Osteocyte (in vitro differentiated cells): ENCODE results near the gene PTPN11. TPM values are rescaled to one million over a fixed set of nuclear protein-coding genes. Genes with fewer than 3 reads are reported as not detected.
A peak's percentile ranks its signal among the peaks of the same experiment; 100 is the strongest.
"Not testable (repeated sequence)": the region's sequence is repeated elsewhere in the genome, so short reads cannot be mapped to it uniquely, and the experiment has no call there.

Experiments
- DNase-seq: peaks from one replicate; pipeline ENCODE4 v3.0.0; 2021; ENCODE audit warnings: mixed read lengths; ENCODE audit not compliant: unreplicated experiment; ENCODE audit errors: extremely low spot score
- H3K27ac Mint-ChIP-seq: one replicate; pipeline ENCODE4 v1.8.0; 2021; ENCODE audit warnings: mild to moderate bottlenecking, mixed read lengths; ENCODE audit not compliant: unreplicated experiment
- H3K27me3 Mint-ChIP-seq: one replicate; pipeline ENCODE4 v1.8.0; 2021; ENCODE audit warnings: mixed read lengths; ENCODE audit not compliant: unreplicated experiment
- H3K36me3 Mint-ChIP-seq: one replicate; pipeline ENCODE4 v1.8.0; 2021; ENCODE audit warnings: mixed read lengths; ENCODE audit not compliant: unreplicated experiment
- H3K4me1 Mint-ChIP-seq: one replicate; pipeline ENCODE4 v1.8.0; 2021; ENCODE audit warnings: mixed read lengths; ENCODE audit not compliant: unreplicated experiment
- H3K4me3 Mint-ChIP-seq: one replicate; pipeline ENCODE4 v1.8.0; 2021; ENCODE audit warnings: mild to moderate bottlenecking, moderate library complexity, mixed read lengths; ENCODE audit not compliant: unreplicated experiment
- H3K9me3 Mint-ChIP-seq: one replicate; pipeline ENCODE4 v1.8.0; 2021; ENCODE audit warnings: mixed read lengths; ENCODE audit not compliant: unreplicated experiment
- CTCF ChIP-seq: fragments of 200-600 bp; sonication (generic); IDR thresholded peaks from 2 replicates; pipeline ENCODE4 v1.5.0; 2021; ENCODE audit warnings: antibody characterized with exemption, mild to moderate bottlenecking, moderate library complexity
- total RNA-seq: library from RNA; stranded (reverse); gene quantifications from 2 replicates; pipeline ENCODE4 v1.2.1, GENCODE V29; 2021

Gene PTPN11
- total RNA-seq, 1 donor from 2014 or later = 102 TPM

DNA sequence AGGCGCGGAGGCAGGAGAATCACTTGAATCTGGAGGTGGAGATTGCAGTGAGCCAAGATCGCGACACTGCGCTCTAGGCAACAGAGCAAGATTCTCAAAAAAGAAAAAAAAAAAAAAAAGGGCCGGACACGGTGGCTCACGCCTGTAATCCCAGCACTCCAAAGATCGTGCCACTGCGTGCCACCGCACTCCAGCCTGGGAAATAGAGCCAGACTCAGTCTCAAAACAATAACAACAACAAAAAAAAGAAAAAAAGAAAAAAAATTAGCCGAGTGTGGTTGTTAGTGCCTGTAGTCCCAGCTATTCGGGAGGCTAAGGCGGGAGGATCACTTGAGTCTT is 8.9 kb upstream of the PTPN11 start:
- H3K27ac Mint-ChIP-seq = peak overlapping the region; percentile 99
- H3K27me3 Mint-ChIP-seq = peaks cover 4% of the 10 kb centered on the region
- no peak for DNase-seq
- no peaks in the 10 kb centered on the region for H3K9me3 Mint-ChIP-seq
- no peak for TF ChIP-seq CTCF
- H3K36me3 Mint-ChIP-seq = peaks cover 32% of the 10 kb centered on the region
- H3K4me3 Mint-ChIP-seq = peak overlapping the region; percentile 99
- peaks cover 23% of the 10 kb centered on the region for H3K4me1 Mint-ChIP-seq

- peaks cover 7% of the 10 kb centered on the region for H3K27me3 Mint-ChIP-seq
- H3K27ac Mint-ChIP-seq = no peak overlapping the region
- no peak for DNase-seq
- H3K4me1 Mint-ChIP-seq = peaks cover 9% of the 10 kb centered on the region
- no peaks in the 10 kb centered on the region for H3K36me3 Mint-ChIP-seq
- H3K9me3 Mint-ChIP-seq = no peaks in the 10 kb centered on the region
- H3K4me3 Mint-ChIP-seq = no peak overlapping the region
- TF ChIP-seq CTCF = no peak
These were observed 4.7 kb upstream of the PTPN11 start for GRCh38 chr12:112413855-112414625.

DNA sequence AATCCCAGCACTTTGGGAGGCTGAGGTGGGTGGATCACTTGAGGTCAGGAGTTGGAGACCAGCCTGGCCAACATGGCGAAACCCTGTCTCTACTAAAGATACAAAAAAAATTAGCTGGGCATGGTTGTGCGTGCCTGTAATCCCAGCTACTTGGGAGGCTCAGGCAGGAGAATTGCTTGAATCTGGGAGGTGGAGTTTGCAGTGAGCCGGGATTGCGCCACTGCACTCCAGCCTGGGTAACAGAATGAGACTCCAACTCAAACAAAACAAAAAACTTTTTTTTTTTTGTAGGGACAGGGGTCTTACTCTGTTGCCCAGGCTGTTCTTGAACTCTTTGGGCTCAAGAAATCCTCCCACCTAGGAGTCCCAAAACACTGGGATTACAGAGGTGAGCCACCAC is 3.3 kb upstream of the PTPN11 start:
- not testable (repeated sequence) for H3K36me3 Mint-ChIP-seq, H3K27me3 Mint-ChIP-seq, H3K27ac Mint-ChIP-seq, DNase-seq, H3K9me3 Mint-ChIP-seq, H3K4me3 Mint-ChIP-seq
- peaks cover 16% of the 10 kb centered on the region for H3K4me1 Mint-ChIP-seq

- Mint-ChIP-seq H3K9me3 (no peaks in the 10 kb centered on the region), H3K27me3 (peaks cover 7% of the 10 kb centered on the region), H3K4me1 (peaks cover 33% of the 10 kb centered on the region), H3K4me3 (peak overlapping the region; percentile 89), H3K27ac (peak overlapping the region; percentile 91), H3K36me3 (no peaks in the 10 kb centered on the region)
- no peak for DNase-seq
- no peak for TF ChIP-seq CTCF
These were observed 507 bp upstream of the PTPN11 start for GRCh38 chr12:112418273-112418607.

DNA sequence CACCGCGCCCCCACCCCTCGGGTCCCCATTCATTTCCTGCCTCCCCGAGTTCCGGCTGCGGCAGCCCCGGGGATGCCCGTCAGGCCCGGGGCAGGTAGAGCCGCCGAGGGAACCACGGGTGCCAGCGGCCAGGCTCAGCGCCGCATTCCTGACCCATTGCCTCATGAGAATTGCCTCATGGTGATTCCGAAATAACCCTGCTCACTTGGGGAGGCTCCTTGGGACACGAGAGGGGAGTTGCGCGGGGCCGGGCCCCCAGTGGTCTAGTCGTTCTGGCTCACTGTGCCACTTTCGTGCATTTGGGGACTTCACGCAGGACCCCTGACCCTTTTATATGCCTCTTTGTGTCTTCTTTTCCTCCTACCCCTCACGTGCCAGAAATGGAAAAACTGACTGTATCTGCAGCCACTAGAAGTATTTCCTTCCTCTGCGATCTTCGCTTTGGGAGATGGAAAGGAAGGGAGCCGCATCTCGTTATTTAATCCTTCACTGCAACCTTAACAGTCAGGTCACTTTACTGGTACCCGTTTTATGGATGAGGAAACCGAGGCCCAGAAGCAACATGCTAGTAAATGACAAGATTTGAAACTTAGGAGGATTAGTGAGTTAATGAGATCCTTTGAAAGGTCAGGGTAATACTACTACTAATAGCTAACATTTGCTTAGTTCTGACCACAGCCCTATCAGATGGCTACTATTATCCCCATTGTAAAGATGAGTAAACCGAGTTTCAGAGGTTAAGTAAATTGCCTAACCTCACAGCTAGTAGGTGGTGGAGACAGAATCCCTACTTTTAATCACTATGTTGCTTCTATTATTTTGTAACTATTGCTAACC is 768 bp downstream of the PTPN11 start:
- H3K36me3 Mint-ChIP-seq = no peaks in the 10 kb centered on the region
- H3K4me1 Mint-ChIP-seq = peaks cover 35% of the 10 kb centered on the region
- DNase-seq = peak; percentile 88

More for the DNA sequence above, 768 bp downstream of the PTPN11 start:
- TF ChIP-seq CTCF = peak; percentile 23
- Mint-ChIP-seq H3K4me3 (peak overlapping the region; percentile 89), H3K27me3 (peaks cover 4% of the 10 kb centered on the region), H3K27ac (peak overlapping the region; percentile 97), H3K9me3 (no peaks in the 10 kb centered on the region)
